Measurements from ENCODE around the gene ZNF385C. TPM values are rescaled to one million over a fixed set of nuclear protein-coding genes. Genes with fewer than 3 reads are reported as not detected.

Gene ZNF385C
- total RNA-seq, 6 experiments from 2014 or later = 0.11 to 1.2 (median 0.11) TPM; not detected in 3

GRCh38 chr17:42005166-42005565, 93.1 kb downstream of the ZNF385C start:
- ATAC-seq (no peak), DNase-seq (no peak)
- Histone ChIP-seq H3K9me3 (no peaks in the 10 kb centered on the region), H3K4me3 (no peak overlapping the region), H3K27ac (no peak overlapping the region), H3K36me3 (peaks cover 0 to 10% (median 0%) of the 10 kb centered on the region in 4 donors), H3K4me1 (peaks cover 0 to 29% (median 5%) of the 10 kb centered on the region in 4 donors), H3K27me3 (no peaks in the 10 kb centered on the region)
- intact Hi-C loops (cut with DNase I) = no loop called here
- 67% methylated on average over 1 of the region's 1 CpG for WGBS (ENCODE audit: insufficient coverage, low coverage, low lambda C conversion rate, missing lambda C conversion rate)
- TF ChIP-seq POLR2A (IDR thresholded peaks at IDR 0.05) (no peak), CTCF (IDR thresholded peaks at IDR 0.05) (no peak)

- ATAC-seq = peak in 1 of 4 donors; percentile 39
- WGBS (ENCODE audit: insufficient coverage, low coverage, low lambda C conversion rate, missing lambda C conversion rate) = 54% methylated on average over 3 of the region's 3 CpGs
Observed at GRCh38 chr17:42002792-42003301, 95.4 kb downstream of the ZNF385C start.

GRCh38 chr17:42002175-42002791, 96.0 kb downstream of the ZNF385C start:
- DNase-seq (no peak), ATAC-seq (no peak)
- Histone ChIP-seq H3K4me1 (peaks cover 0 to 23% (median 5%) of the 10 kb centered on the region in 4 donors), H3K36me3 (peaks cover 0 to 36% (median 13%) of the 10 kb centered on the region in 4 donors), H3K4me3 (no peak overlapping the region), H3K9me3 (no peaks in the 10 kb centered on the region), H3K27me3 (no peaks in the 10 kb centered on the region), H3K27ac (no peak overlapping the region)
- intact Hi-C loops (cut with DNase I) = no loop called here
- WGBS (ENCODE audit: insufficient coverage, low coverage, low lambda C conversion rate, missing lambda C conversion rate) = 84% methylated on average over 6 of the region's 7 CpGs
- no peak for TF ChIP-seq CTCF (IDR thresholded peaks at IDR 0.05)

More at GRCh38 chr17:42002792-42003301, 95.4 kb downstream of the ZNF385C start:
- no peak for DNase-seq
- no peak overlapping the region for H3K4me3 ChIP-seq
- no peaks in the 10 kb centered on the region for H3K9me3 ChIP-seq
- TF ChIP-seq POLR2A (IDR thresholded peaks at IDR 0.05) = no peak
- no peak for TF ChIP-seq CTCF (IDR thresholded peaks at IDR 0.05)
- peaks cover 0 to 30% (median 12%) of the 10 kb centered on the region in 4 donors for H3K36me3 ChIP-seq
- no peak overlapping the region for H3K27ac ChIP-seq
- peaks cover 0 to 23% (median 5%) of the 10 kb centered on the region in 4 donors for H3K4me1 ChIP-seq
- intact Hi-C loops (cut with DNase I) = no loop called here
- no peaks in the 10 kb centered on the region for H3K27me3 ChIP-seq

- H3K4me3 ChIP-seq = no peak overlapping the region
- 100% methylated on average over 2 of the region's 2 CpGs for WGBS (ENCODE audit: insufficient coverage, low coverage, low lambda C conversion rate, missing lambda C conversion rate)
- ATAC-seq = no peak
- H3K9me3 ChIP-seq = no peaks in the 10 kb centered on the region
- no peak overlapping the region for H3K27ac ChIP-seq
- H3K4me1 ChIP-seq = peaks cover 0 to 23% (median 5%) of the 10 kb centered on the region in 4 donors
- TF ChIP-seq POLR2A (IDR thresholded peaks at IDR 0.05) = no peak
- TF ChIP-seq CTCF (IDR thresholded peaks at IDR 0.05) = no peak
- intact Hi-C loops (cut with DNase I) = no loop called here
- H3K27me3 ChIP-seq = no peaks in the 10 kb centered on the region
- H3K36me3 ChIP-seq = peaks cover 4 to 41% (median 16%) of the 10 kb centered on the region in 4 donors
- no peak for DNase-seq
Observed at GRCh38 chr17:42001729-42002128, 96.5 kb downstream of the ZNF385C start.
